ENCODE measurements around the gene BRD3OS. TPM values are rescaled to one million over a fixed set of nuclear protein-coding genes. Genes with fewer than 3 reads are reported as not detected.
"Not testable (repeated sequence)": the region's sequence is repeated elsewhere in the genome, so short reads cannot be mapped to it uniquely, and the experiment has no call there.

Gene BRD3OS
- total RNA-seq, 3 donors from 2014 or later = 3.6 to 17.6 (median 4.9) TPM

GRCh38 chr9:133986774-133987445, 38.4 kb upstream of the BRD3OS start:
- peaks cover 12% of the 10 kb centered on the region for H3K4me1 ChIP-seq (ENCODE audit: low read depth)
- no peak for ATAC-seq

DNA sequence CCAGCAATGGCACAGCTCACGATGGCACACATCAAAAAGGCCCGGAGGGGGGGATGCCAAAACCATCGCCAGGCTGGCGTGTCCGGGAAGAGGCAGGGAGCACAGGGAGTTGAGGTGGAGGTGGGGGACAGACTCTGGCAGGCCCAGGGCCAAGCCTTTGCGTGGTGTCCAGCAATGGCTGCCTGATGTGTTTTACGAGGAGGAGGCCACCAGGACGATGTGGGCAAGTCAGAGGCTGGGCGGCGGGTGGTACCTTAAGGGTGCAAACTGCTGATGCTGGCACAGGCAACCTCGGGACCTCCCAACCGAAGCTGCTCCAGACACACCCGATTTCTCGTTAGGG, 37.9 kb upstream of the BRD3OS start:
- no peak for TF ChIP-seq CTCF (IDR thresholded peaks at IDR 0.05)
- DNase-seq (peak in 1 of 3 donors; percentile 17), ATAC-seq (no peak)
- intact Hi-C loops (cut with DNase I, micrococcal nuclease) = no loop called here
- no peak overlapping the region for H3K4me3 ChIP-seq
- peaks cover 12% of the 10 kb centered on the region for H3K4me1 ChIP-seq (ENCODE audit: low read depth)
- no peaks in the 10 kb centered on the region for H3K36me3 ChIP-seq (ENCODE audit: low read depth)
- H3K9me3 ChIP-seq = no peaks in the 10 kb centered on the region

More at GRCh38 chr9:133986774-133987445, 38.4 kb upstream of the BRD3OS start:
- no peak for TF ChIP-seq CTCF (IDR thresholded peaks at IDR 0.05)
- Histone ChIP-seq H3K4me3 (no peak overlapping the region), H3K36me3 (ENCODE audit: low read depth) (no peaks in the 10 kb centered on the region), H3K9me3 (no peaks in the 10 kb centered on the region)
- intact Hi-C loops (cut with DNase I, micrococcal nuclease) = no loop called here
- DNase-seq = peak in 1 of 3 donors; percentile 23

DNA sequence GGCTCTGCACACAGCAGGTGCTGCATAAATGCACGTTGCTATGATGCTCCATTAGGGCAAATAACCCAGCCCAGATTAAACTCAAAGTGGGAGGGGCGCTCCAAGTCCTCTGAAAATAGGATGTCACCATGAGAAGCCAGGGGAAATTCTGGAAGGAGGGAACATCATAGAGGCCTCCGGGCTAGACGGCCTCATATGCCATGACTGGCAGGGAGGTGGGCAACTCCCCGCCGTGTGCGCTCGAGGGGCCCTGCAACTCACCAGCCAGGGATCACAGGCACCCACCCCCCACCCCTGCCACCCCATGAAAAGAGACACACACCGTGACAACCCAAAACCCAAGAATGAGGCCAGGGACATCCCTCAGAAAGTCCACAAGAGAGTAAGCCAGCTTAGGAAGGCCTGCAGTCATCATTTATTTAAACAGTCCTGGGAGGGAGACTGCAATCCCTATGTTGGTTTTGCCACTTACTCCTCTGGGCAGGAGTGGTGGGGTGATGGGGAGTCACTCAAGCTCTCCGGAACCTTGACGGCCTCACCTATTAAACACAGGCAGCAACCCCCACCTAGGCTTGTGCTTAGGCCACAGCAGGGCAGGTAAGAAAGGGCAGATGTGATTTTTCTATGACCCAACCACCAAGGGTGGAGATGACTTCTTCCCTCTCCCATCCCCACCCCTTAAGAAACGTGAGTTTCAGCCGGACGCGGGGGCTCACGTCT, 37.2 kb upstream of the BRD3OS start:
- ATAC-seq (no peak), DNase-seq (no peak)
- H3K4me3 ChIP-seq = no peak overlapping the region
- intact Hi-C loops (cut with DNase I, micrococcal nuclease) = no loop called here
- peaks cover 12% of the 10 kb centered on the region for H3K4me1 ChIP-seq (ENCODE audit: low read depth)
- TF ChIP-seq CTCF (IDR thresholded peaks at IDR 0.05) = no peak
- no peaks in the 10 kb centered on the region for H3K36me3 ChIP-seq (ENCODE audit: low read depth)
- H3K9me3 ChIP-seq = no peaks in the 10 kb centered on the region

- ATAC-seq; H3K9me3 ChIP-seq; intact Hi-C loops (cut with DNase I, micrococcal nuclease); DNase-seq; H3K36me3 ChIP-seq (ENCODE audit: low read depth); H3K4me3 ChIP-seq: not testable (repeated sequence)
- H3K4me1 ChIP-seq (ENCODE audit: low read depth) = peaks cover 19% of the 10 kb centered on the region
Measured at GRCh38 chr9:133988771-133989170, 36.5 kb upstream of the BRD3OS start.

DNA sequence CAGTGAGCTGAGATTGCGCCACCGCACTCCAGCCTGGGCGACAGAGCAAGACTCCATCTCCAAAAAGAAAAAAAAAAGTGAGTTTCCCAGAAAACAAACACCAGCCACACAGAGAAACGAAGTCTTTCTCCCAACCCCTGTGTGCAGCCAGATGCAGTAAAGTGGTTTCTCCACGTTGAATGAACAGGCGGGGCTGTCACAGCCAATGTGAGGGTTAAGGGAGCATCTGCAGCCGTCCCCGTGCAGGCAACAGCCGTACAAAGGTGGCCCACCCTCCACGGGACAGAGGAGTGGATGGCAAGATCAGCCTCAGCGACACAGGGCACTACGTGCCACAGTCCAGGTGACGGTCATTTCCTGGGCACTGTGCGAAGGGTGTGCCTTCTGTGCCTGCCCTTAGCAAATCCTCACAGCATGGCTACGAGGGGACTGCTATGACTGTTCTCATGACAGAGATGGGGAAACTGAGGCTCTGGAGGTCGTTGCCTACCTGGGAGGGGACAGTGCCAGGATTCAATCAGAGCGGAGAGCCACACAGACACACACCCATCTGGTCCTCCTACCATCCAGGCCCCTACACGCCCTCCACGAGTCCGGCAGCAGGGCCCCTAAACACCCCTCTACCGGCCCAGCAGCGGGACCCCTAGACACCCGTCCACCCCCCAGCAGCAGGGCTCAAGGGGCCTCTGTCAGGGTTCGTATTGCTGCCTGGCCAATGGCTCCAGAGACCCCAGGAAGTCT, 35.5 kb upstream of the BRD3OS start:
- ATAC-seq (no peak), DNase-seq (peak in 1 of 3 donors; percentile 28)
- Histone ChIP-seq H3K36me3 (ENCODE audit: low read depth) (no peaks in the 10 kb centered on the region), H3K4me3 (no peak overlapping the region), H3K4me1 (ENCODE audit: low read depth) (peaks cover 25% of the 10 kb centered on the region), H3K9me3 (no peaks in the 10 kb centered on the region)
- TF ChIP-seq CTCF (IDR thresholded peaks at IDR 0.05) = no peak
- intact Hi-C loops (cut with DNase I, micrococcal nuclease) = loop anchor here in 1 of 2 donors (5.0 kb wide), 1 partner anchor 197 kb away; no protein-coding TSS in a partner anchor

All from mucosa of descending colon (tissue), 3 donors.